ENCODE measurements around the gene TTC14.

The TTC14 gene

GRCh38 chr3:180656406-180656805, 54.4 kb downstream of the TTC14 start:
- no peak for DNase-seq (ENCODE audit: low read depth)
- TF ChIP-seq CTCF (IDR thresholded peaks at IDR 0.05; ENCODE audit: control insufficient read depth, insufficient read depth, low read depth, low read length, missing control alignments), result no peak
- no peak overlapping the region for H3K4me3 ChIP-seq (ENCODE audit: control insufficient read depth, low read depth, low read length)

- no peak for TF ChIP-seq CTCF (IDR thresholded peaks at IDR 0.05; ENCODE audit: control insufficient read depth, insufficient read depth, low read depth, low read length, missing control alignments)
- no peak overlapping the region for H3K4me3 ChIP-seq (ENCODE audit: control insufficient read depth, low read depth, low read length)
- no peak for DNase-seq (ENCODE audit: low read depth)
These were observed 55.1 kb downstream of the TTC14 start for GRCh38 chr3:180657094-180657493.
